Sigmoid colon (tissue), 4 donors: ENCODE results near the gene LAIR1.

Source experiments
- CTCF ChIP-seq, 4 experiments: fragments of 450-650 bp in 3 of 4; fragments of 200-600 bp in 1 of 4; IDR thresholded peaks; one replicate each; pipeline ENCODE4 v1.5.1; 2016 to 2019; ENCODE audit warnings: antibody characterized with exemption in 4 of 4, mild to moderate bottlenecking in 3 of 4, moderate library complexity in 2 of 4
- EP300 ChIP-seq, 4 donors: sonication (generic); formaldehyde crosslinking; IDR thresholded peaks; one replicate each; pipeline ENCODE4 v1.6.1; 2017; ENCODE audit warnings: antibody characterized with exemption in 4 of 4
- POLR2A ChIP-seq, 2 donors: fragments of 450-650 bp; IDR thresholded peaks; one replicate each; pipeline ENCODE4 v1.6.1; 2016; ENCODE audit warnings: antibody characterized with exemption in 2 of 2, mild to moderate bottlenecking in 2 of 2, moderate library complexity in 2 of 2

DNA sequence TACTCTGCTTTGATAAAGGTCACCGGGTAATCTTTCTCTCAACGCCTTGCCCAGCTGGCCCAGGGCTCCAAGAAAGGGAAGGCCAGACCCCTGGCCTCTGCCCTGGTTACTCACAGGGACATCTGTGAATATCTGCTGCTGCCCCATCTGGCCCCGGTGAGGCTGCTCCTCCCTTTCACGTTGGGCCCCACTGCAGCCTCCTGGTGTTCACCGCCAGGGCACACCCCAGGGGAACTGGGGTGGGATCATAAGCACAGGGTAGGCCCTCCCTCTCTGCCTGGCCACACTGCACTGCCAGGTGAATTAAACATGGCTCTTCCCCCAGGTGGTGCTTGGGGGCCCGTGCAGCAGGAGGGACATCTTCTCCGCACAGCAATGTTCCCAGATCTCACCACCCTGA lies 12.7 kb downstream of the LAIR1 start:
- TF ChIP-seq CTCF (IDR thresholded peaks at IDR 0.05) (no peak), POLR2A (IDR thresholded peaks at IDR 0.05) (no peak), EP300 (IDR thresholded peaks at IDR 0.05) (no peak)
